Measurements from ENCODE around the gene SLC18A2. TPM values are rescaled to one million over a fixed set of nuclear protein-coding genes. Genes with fewer than 3 reads are reported as not detected.
"Not testable (repeated sequence)": the region's sequence is repeated elsewhere in the genome, so short reads cannot be mapped to it uniquely, and the experiment has no call there.

The SLC18A2 gene
- not detected in 2 replicates for total RNA-seq (2014; rRNA removed; shearing (Covaris generic))

DNA sequence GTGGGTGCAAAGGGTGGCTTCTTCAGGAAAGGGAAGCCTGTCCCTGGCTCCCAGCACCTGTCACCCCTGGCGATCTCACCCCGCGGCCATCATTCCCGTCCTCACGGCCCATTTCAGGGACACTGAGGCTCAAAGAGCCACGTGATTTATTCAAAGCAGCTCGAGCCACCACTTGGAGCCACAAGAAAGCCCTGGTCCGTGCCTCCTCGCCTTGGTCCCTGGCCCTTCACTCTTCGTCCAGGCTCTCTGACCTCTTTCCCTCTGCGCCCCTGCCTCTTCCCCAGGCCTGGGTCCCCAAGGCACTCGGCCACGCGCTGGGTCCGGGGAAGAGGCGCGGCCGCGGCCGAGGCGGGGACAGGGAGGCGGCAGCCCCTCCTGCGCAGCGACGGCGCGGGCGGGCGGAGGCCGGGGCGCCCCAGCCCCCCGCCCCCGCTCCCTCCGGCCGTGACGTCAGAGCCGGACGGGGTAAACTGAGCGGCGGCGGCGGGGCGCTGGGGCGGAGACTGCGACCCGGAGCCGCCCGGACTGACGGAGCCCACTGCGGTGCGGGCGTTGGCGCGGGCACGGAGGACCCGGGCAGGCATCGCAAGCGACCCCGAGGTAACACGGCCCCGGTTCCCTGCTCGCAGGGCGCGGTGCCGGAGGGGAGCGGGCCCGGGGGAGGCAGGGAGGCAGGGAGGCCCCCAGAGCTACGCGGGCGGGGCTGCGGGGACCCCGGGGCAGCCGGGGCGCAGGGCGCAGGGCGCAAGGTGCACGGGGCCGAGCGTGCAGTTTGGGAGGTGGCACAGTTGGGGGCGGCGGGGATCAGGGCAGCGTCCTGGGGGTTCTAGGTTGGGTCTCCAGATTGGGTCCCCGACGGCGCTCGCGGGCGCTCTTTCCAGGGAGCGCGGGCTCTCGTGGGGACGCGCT lies at the start of gene SLC18A2:
TSS of gene SLC18A2 (plus strand) at position 494 of the 909 bp plus-strand sequence. CDS start 580 bp downstream, outside the sequence.
- DNase-seq (ENCODE audit: low read depth) = no peak

DNA sequence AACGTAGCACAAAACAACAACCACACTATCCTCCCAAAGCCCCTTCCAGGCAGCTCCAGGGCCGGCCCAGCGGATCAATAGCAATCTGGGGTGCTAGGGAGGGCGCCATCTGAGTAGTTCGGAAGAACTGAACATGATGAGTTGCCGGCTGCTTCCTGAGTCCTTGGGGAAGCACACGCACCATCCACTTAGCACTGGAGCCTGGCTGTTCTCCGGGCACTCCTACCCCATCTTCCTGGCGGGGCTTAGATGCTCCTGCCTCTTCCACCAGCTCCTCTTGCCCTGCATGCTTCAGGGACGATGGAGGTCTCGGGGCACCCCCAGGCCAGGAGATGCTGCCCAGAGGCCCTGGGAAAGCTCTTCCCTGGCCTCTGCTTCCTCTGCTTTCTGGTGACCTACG lies 43.7 kb upstream of the SLC18A2 start, which contains the start of gene KCNK18:
TSS of gene KCNK18 (plus strand) at position 301 of the 400 bp plus-strand sequence. CDS start at position 301, 0 bp downstream.
- no peak for DNase-seq (ENCODE audit: low read depth)

DNA sequence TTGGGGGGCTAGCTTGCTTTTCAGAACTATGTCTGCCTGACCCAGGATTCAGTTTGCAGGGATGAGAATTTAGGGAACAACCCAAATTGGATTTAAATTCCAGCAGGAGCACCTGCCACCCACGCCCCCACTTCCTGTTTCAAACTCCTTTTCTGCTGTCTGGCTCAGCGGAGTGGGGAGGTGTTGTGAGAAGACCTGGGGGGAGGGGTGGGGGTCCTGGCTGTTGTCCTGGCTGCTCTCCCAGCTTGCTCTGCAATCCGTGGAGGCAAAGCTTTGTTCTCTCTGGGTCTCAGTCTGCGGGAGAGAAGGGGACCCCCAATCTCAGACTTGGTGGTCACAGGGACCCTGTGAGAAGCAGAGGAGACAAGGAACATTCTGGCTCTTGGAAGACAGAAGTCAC lies 42.8 kb upstream of the SLC18A2 start:
- no peak for DNase-seq (ENCODE audit: low read depth)

DNA sequence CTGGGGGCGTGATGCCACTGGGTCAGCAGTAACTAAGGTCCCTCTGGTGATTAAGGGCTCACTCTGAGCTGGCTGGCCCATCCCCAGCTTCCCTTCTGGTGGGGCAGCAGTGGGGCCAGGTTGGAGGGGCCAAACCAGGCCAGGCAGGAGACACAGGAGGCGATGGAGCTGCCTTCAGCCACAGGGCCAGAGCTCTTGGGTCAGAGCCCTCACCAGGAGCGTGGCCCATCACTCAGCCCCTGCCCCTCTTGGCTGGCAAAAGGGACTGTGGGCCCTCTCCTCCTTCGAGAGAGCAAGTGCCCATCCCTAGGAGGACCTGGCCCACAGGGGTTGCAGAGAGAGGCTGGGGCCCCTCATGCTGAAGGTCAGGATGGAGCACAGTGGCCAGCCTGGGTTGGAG lies 39.1 kb upstream of the SLC18A2 start:
- DNase-seq (ENCODE audit: low read depth) = no peak

GRCh38 chr10:117204316-117204715 lies 36.6 kb upstream of the SLC18A2 start:
- no peak for DNase-seq (ENCODE audit: low read depth)

DNA sequence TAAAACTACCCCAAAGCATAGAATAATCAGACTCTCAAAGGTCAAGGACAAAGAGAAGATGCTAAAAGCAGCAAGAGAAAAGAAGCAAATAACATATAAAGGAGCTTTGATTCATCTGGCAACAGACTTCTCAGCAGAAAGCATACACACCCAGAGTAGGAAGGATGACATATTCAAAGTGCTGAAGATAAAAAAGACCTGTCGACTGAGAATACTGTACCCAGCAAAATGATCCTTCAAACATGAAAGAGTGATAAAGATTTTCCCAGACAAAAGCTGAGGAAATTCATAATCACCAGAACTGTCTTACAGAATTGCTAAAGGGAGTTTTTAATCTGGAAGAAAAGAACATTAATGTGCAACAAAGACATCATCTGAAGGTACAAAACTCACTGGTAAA lies 28.7 kb upstream of the SLC18A2 start:
- no peak for DNase-seq (ENCODE audit: low read depth)

DNA sequence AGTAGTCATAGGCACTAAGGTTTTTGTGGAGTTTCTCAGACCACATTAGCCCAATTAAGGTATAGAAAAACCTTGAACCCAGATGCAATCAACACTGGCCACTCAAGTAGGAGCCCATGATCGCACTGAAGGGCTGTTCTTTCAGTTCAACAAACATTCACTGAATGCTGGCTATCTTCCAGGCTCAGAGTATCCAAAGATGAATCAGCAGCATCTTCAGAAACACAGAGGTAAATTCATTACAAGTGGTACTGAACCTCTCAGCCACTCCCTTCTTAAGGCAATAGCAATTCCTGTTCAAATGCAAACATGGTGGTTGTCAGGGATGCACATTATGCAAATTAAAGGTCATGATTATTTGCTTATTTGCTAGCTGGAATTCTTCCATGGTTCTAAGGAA lies 26.5 kb upstream of the SLC18A2 start:
- DNase-seq (ENCODE audit: low read depth) = no peak

- no peak for DNase-seq (ENCODE audit: low read depth)
These were observed 25.8 kb upstream of the SLC18A2 start for GRCh38 chr10:117215079-117215478.

GRCh38 chr10:117216028-117216427 lies 24.9 kb upstream of the SLC18A2 start:
- no peak for DNase-seq (ENCODE audit: low read depth)

GRCh38 chr10:117216611-117217195 lies 24.2 kb upstream of the SLC18A2 start:
- peak; percentile 72 for DNase-seq (ENCODE audit: low read depth)

DNA sequence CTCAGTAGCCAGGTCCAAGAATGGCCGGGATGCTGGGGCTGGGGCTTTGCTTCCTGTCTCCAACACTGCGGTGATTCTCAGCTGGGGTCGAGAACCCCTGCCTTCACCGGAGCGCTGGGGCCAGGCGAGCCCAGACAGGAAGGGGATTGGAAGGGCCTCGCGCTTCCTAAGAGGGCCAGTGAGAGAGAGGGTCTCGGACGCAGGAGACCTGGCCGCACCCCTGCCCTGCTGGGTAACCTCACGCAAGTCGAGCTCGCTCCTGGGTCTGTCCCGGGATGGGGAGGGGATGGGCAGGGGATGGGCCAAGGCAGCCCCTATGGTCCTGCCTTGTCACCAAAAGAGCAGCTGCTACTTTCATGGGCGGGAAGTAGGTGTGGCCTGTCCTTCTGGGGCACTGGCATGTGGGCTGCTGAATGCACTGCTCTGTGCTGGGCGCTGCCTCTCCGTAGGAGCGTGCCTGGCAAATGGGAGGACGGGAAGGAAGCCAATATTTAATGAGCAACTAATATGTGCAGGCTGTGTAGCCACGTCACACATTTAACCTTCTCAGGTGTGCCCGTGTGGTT lies 23.6 kb upstream of the SLC18A2 start:
- peak; percentile 28 for DNase-seq (ENCODE audit: low read depth)

DNA sequence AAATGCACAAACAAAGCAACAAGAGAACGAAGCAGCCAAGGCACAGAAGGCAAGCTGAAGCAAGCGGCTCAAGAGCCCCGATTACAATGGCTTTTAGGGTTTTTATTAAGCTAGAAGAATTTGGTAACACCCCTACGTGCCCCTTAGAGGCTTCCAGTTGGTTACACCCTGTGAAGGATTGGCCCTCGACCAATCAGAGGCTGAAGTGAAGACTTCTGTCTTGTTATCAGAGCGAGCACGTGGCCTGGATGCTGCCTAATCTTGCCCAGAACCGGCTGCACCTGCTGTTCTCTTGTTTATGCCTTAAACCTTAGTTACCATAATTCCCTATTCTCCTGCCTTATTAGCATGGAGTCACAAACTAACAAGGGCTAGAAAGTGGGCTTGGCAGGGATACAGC lies 22.3 kb upstream of the SLC18A2 start:
- DNase-seq (ENCODE audit: low read depth) = no peak

- peak; percentile 86 for DNase-seq (ENCODE audit: low read depth)
These were observed 19.7 kb upstream of the SLC18A2 start for GRCh38 chr10:117221156-117221711.

GRCh38 chr10:117222552-117222951 lies 18.4 kb upstream of the SLC18A2 start:
- DNase-seq (ENCODE audit: low read depth) = no peak

DNA sequence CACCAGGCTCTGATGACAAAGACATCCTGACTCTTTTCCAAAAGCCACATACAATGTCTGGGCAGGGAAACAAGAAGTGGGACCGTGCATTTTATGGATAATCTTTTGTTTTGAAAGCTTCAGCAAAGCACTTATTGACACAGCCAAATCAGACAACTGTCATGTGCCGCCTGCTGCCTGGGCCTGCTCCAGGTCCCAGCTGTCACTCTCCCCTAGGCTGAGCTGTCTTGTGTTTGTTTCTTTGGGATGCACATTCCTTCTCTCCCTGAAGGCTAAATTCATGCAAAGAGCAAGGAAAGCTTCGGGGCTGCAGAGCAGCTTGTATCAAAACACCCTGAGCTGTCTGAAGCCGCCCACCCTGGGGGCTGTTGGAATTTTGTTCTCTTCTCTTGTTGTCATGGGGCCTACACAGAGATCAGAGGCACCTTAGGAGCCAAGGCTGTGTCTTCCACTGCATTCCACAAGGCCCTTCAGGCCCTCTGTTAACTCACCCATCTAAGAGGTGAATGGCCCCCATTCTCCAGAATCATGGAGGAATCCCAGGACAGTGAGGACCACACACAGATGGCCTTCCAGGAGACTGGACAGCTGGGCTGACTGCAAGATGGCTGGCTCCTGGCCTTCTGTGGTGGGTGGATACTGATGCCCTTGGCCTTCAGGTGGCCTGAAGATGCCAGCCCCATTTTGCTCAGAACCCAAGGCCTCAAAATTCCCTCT lies 17.8 kb upstream of the SLC18A2 start:
- DNase-seq (ENCODE audit: low read depth) = no peak

GRCh38 chr10:117223693-117224430 lies 17.1 kb upstream of the SLC18A2 start:
- DNase-seq (ENCODE audit: low read depth) = no peak

DNA sequence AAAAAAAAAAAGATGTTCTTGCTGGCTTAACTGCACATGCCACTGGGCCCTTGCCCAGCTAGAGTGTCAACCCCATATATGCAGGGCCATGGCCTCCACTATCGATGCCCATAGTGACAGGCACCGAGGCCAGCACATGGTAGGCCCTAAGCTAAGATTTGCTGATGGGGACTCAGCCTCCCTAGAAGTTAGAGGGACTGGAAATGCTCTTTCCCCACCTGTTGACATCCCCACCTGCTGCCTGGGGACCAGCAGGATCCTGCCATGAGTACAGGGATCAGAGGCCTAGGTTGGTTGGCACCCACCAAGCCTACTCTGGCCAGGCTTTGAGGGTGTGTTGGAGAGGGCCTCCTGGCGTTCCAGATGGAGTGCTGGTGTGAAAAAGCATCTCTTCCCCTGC lies 16.0 kb upstream of the SLC18A2 start:
- no peak for DNase-seq (ENCODE audit: low read depth)

GRCh38 chr10:117226813-117227451 lies 14.0 kb upstream of the SLC18A2 start:
- peak; percentile 50 for DNase-seq (ENCODE audit: low read depth)

GRCh38 chr10:117228210-117228609 lies 12.7 kb upstream of the SLC18A2 start:
- no peak for DNase-seq (ENCODE audit: low read depth)

DNA sequence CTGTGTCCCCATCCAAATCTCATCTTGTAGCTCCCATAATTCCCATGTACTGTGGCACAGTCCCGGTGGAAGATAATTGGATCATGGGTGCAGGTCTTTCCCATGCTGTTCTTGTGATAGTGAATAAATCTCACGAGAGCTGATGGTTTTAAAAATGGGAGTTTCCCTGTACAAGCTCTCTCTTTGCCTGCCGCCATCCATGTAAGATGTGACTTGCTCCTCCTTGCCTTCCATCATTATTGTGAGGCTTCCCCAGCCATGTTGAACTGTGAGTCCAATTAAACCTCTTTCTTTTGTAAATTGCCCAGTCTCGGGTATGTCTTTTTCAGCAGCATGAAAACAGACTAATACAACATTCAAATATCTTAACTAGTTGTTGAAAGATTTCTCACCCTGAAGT lies 10.8 kb upstream of the SLC18A2 start:
- not testable (repeated sequence) for DNase-seq (ENCODE audit: low read depth)

Data from Daoy (cell line).